DMS153 treated with DMSO at 0.1 percent for 48 hours (cell line): ENCODE data around the gene C9orf152.
"Not testable (repeated sequence)": the region's sequence is repeated elsewhere in the genome, so short reads cannot be mapped to it uniquely, and the experiment has no call there.

Source experiments
- DNase-seq: peaks from one replicate; lab custom pipeline; 2025; ENCODE audit not compliant: unreplicated experiment; lab: John Stamatoyannopoulos, UW

The C9orf152 gene

GRCh38 chr9:110214586-110215355 is 6.8 kb upstream of the C9orf152 start:
- DNase-seq, result no peak

GRCh38 chr9:110214090-110214489 is 6.1 kb upstream of the C9orf152 start:
- no peak for DNase-seq

GRCh38 chr9:110213413-110214044 is 5.6 kb upstream of the C9orf152 start:
- DNase-seq, result no peak

DNA sequence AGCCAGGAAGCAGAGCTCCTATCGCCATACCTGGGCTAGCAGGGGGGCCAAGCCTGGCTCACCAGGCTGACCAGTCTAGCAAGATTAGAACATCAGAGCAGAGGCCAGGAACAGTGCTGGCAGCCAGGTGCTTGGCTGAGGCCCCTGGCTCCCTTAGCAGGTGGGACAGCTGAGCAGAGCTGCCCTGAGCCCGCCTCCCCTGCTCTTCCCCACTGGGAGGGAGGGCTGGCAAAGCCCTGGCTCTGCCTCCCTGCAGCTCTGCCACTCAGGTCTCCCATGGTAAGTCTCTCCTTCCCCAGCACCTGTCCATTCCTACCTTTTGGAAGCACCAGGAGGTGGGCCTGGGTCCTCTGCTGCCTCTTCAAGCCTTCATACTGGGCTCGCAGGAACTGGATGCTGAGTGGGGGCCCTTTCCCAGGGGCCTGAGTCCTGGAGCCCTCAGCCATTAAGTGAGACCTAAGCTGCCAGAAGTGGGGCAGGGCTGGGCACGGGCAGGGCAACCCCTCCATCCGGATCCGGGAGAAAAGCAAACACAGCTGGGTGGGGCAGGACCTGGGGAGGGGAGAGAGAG is 803 bp downstream of the C9orf152 start:
- peak; percentile 70 for DNase-seq

GRCh38 chr9:110206389-110206788 is 1.6 kb downstream of the C9orf152 start:
- no peak for DNase-seq

- DNase-seq, result not testable (repeated sequence)
Observed at GRCh38 chr9:110205612-110206011, 2.3 kb downstream of the C9orf152 start.

DNA sequence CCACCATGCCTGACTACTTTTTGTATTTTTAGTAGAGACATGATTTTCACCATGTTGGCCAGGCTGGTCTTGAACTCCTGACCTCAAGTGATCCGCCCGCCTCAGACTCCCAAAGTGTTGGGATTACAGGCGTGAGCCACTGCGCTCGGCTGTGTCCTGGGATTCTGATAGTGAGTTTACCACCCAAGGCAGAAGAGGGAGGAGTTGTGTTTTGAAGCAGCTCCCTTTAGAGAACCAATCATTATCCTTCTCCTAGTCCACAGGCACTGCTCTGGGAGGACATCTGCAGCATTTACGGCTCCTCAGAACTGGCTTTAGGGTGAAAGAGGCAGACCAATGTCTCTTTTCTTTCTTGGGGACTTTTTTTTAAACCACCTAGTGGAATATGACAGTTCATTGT is 5.7 kb downstream of the C9orf152 start:
- DNase-seq, result no peak

GRCh38 chr9:110199643-110200042 is 8.3 kb downstream of the C9orf152 start:
- no peak for DNase-seq

GRCh38 chr9:110198357-110198756 is 9.6 kb downstream of the C9orf152 start:
- no peak for DNase-seq

GRCh38 chr9:110197330-110198187 is 10.4 kb downstream of the C9orf152 start:
- DNase-seq, result no peak

GRCh38 chr9:110196084-110196499 is 11.9 kb downstream of the C9orf152 start:
- not testable (repeated sequence) for DNase-seq

DNA sequence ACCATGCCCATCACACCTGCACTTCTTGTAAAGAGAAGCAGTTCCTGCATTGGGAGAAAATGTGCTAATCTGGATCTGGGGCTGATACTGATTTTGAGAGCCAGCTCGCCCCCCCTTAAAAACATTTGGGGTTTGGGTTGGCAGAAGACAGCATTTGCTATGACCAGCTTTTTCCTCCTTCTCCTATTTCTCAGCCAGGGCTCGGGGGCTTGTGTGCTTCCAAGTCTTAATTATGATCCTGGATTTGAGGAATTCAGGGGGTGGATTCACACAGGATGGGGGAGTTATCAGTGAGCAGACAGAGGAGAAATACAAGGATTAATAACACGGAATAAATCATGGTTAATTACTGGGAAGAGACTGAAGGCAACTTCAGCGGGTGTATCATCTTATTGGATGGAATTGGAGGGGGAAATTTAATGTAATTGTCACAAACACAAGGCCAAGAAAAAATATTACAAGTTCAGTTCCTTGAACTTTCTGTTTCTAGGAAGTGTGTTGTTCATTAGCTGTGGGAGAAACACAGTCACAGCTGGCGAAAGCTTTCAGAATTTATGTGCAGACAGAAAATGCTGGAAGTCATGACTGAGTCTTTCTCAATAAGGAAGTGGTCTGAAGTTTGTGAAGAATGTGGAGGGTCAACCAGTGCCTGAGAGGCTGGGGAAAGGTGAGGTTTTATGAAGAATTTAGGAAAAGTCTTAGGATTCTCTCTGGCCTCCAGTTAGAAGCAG is 15.3 kb downstream of the C9orf152 start:
- DNase-seq, result no peak

DNA sequence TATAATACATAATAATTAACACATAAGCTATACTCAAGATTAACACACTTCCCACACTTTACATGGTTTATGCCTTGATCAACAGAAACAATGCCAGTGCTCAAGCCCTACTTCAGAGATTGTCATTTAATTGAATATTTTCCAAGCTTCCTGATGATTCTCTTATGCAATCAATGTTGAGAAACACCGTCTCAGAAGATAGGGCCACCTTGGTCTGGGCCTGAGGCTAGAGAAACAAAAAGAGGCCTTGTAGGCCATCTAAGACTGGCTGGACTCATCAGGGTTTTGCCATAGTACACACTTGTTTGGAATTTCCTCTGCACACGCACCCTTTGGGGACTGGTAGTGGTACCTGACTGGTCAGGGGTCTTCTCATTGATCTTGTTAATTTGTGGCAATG is 16.3 kb downstream of the C9orf152 start:
- no peak for DNase-seq

DNA sequence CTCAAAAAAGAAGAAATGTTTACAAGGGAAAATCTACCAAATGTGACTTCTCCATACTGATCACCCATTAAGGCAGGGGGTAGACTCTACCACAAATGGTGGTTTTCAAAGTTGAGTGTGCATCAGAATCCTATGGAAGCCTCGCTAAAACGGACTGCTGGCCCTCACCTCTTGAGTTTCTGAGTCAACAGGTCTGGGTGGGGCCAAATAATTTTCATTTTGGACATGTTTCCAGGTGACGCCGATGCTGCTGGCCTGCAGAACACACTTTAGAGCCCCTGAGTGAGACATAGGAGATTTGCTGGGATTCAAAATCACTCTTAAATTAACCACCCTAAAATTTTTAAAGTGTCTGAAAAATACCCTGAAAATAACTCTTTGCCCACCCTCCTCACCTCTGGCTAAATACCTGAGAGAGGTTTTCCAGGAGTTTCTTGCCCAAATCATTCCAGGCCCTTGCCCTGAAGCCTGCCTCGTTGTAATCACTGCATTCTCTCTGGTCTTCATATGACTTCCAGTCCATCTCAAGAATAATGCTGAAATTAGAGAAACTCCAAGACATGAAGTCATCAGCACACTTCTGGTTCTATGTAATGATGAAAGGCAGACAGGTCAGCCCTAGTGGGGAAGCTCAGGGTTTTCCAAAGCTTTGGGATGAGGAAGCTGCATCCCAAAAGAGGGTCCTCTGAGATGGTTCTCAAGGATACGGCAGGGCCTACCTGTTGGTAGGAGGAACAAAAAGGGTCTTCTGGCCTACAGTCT is 18.2 kb downstream of the C9orf152 start:
- no peak for DNase-seq

DNA sequence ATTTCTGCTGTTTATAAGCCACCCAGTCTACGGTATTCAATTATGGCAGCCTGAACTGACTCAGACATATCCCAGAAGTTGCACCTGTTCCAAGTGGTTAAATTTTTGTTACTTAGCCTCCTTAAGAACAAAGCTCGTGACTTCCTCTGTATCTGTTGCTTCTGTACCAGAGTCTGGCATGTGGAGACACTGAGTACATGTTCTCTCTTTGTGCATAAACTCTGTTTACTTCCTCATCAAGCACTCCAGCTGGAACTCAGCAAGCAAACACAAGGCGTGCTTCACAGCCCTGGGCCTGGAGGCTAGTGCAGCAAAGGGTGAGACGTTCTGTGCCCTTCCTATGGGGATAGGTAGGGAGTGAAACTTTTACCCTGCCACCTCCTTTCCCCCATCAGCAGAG is 19.0 kb downstream of the C9orf152 start:
- peak; percentile 76 for DNase-seq

GRCh38 chr9:110188101-110188500 is 19.9 kb downstream of the C9orf152 start:
- DNase-seq, result no peak

GRCh38 chr9:110187126-110187525 is 20.8 kb downstream of the C9orf152 start:
- DNase-seq, result no peak

GRCh38 chr9:110186254-110186653 is 21.7 kb downstream of the C9orf152 start:
- DNase-seq, result no peak

GRCh38 chr9:110185806-110186205 is 22.2 kb downstream of the C9orf152 start:
- no peak for DNase-seq
